HG02852 (cell line): ENCODE data around the gene RYR2.
"Not testable (repeated sequence)": the region's sequence is repeated elsewhere in the genome, so short reads cannot be mapped to it uniquely, and the experiment has no call there.

Experiments used
- ATAC-seq: cut with Tn5 transposase; IDR thresholded peaks from one replicate; pipeline ENCODE4 v1.9.1; 2021; ENCODE audit warnings: mild to moderate bottlenecking, moderate library complexity; ENCODE audit not compliant: unreplicated experiment

Gene RYR2

GRCh38 chr1:237071641-237072420, 29.8 kb downstream of the RYR2 start:
- ATAC-seq: no peak

- ATAC-seq: no peak
Observed at GRCh38 chr1:237074371-237075117, 32.6 kb downstream of the RYR2 start.

GRCh38 chr1:237084341-237085077, 42.5 kb downstream of the RYR2 start:
- no peak for ATAC-seq

- no peak for ATAC-seq
Observed at GRCh38 chr1:237091691-237092090, 49.7 kb downstream of the RYR2 start.

- ATAC-seq: no peak
Observed at GRCh38 chr1:237093691-237094090, 51.7 kb downstream of the RYR2 start.

- no peak for ATAC-seq
Observed at GRCh38 chr1:237098541-237098940, 56.6 kb downstream of the RYR2 start.

- no peak for ATAC-seq
Observed at GRCh38 chr1:237103021-237103420, 61.0 kb downstream of the RYR2 start.

- no peak for ATAC-seq
Observed at GRCh38 chr1:237104096-237104495, 62.1 kb downstream of the RYR2 start.

- ATAC-seq: no peak
Observed at GRCh38 chr1:237105826-237106225, 63.8 kb downstream of the RYR2 start.

- ATAC-seq: no peak
Observed at GRCh38 chr1:237108297-237109040, 66.5 kb downstream of the RYR2 start.

GRCh38 chr1:237111807-237112206, 69.8 kb downstream of the RYR2 start:
- no peak for ATAC-seq

GRCh38 chr1:237112663-237113062, 70.7 kb downstream of the RYR2 start:
- ATAC-seq: no peak

- ATAC-seq: no peak
Observed at GRCh38 chr1:237115035-237115434, 73.1 kb downstream of the RYR2 start.

GRCh38 chr1:237119091-237119490, 77.1 kb downstream of the RYR2 start:
- no peak for ATAC-seq

GRCh38 chr1:237120683-237121082, 78.7 kb downstream of the RYR2 start:
- no peak for ATAC-seq

GRCh38 chr1:237124856-237125462, 83.0 kb downstream of the RYR2 start:
- ATAC-seq: no peak

GRCh38 chr1:237126180-237126579, 84.2 kb downstream of the RYR2 start:
- ATAC-seq: no peak

GRCh38 chr1:237127301-237127700, 85.3 kb downstream of the RYR2 start:
- ATAC-seq: not testable (repeated sequence)

GRCh38 chr1:237133921-237134320, 91.9 kb downstream of the RYR2 start:
- no peak for ATAC-seq

- ATAC-seq: no peak
Observed at GRCh38 chr1:237134929-237135328, 92.9 kb downstream of the RYR2 start.
